ENCODE measurements around the gene HTR1E.

- TF ChIP-seq CTCF (IDR thresholded peaks at IDR 0.05) = no peak
- no peak for TF ChIP-seq POLR2A (IDR thresholded peaks at IDR 0.05)
These were observed 108.3 kb downstream of the HTR1E start for GRCh38 chr6:87045521-87046075.
